ENCODE data around the gene PLSCR2. TPM values are rescaled to one million over a fixed set of nuclear protein-coding genes. Genes with fewer than 3 reads are reported as not detected.

PLSCR2 gene
- total and polyA plus RNA-seq, 7 donors = not detected

- no peak overlapping the region for H3K4me3 ChIP-seq
- H3K36me3 ChIP-seq (ENCODE audit: insufficient read depth in 1 of 2, low read depth in 1 of 2) = no peaks in the 10 kb centered on the region
- H3K27ac ChIP-seq = no peak overlapping the region
- no peaks in the 10 kb centered on the region for H3K9me3 ChIP-seq
- no peak for TF ChIP-seq CTCF (IDR thresholded peaks at IDR 0.05)
- no peaks in the 10 kb centered on the region for H3K4me1 ChIP-seq
- intact Hi-C loops (cut with DNase I) = no loop called here
- ATAC-seq (no peak), DNase-seq (no peak)
- WGBS, 3 donors = 74 to 85% (median 84%) methylated on average over 6 of the region's 6 CpGs
- H3K27me3 ChIP-seq (ENCODE audit: insufficient read depth in 3 of 3, low read length in 2 of 3) = no peaks in the 10 kb centered on the region
Observed at GRCh38 chr3:146465693-146466465, 3.5 kb downstream of the PLSCR2 start.

- no peak for TF ChIP-seq CTCF (IDR thresholded peaks at IDR 0.05)
- DNase-seq (no peak), ATAC-seq (no peak)
- H3K27me3 ChIP-seq (ENCODE audit: insufficient read depth in 3 of 3, low read length in 2 of 3) = no peaks in the 10 kb centered on the region
- H3K27ac ChIP-seq = no peak overlapping the region
- intact Hi-C loops (cut with DNase I) = no loop called here
- H3K4me3 ChIP-seq = no peak overlapping the region
- H3K9me3 ChIP-seq = no peaks in the 10 kb centered on the region
- H3K36me3 ChIP-seq (ENCODE audit: insufficient read depth in 1 of 2, low read depth in 1 of 2) = no peaks in the 10 kb centered on the region
- H3K4me1 ChIP-seq = no peaks in the 10 kb centered on the region
- WGBS, 3 donors = 53 to 80% (median 78%) methylated on average over 1 of the region's 1 CpG
Observed at GRCh38 chr3:146464783-146465182, 4.6 kb downstream of the PLSCR2 start.

GRCh38 chr3:146464005-146464595 lies 5.3 kb downstream of the PLSCR2 start:
- 96 to 97% (median 96%) methylated on average over 2 of the region's 2 CpGs for WGBS, 3 donors
- intact Hi-C loops (cut with DNase I) = no loop called here

GRCh38 chr3:146454796-146455195 lies 14.6 kb downstream of the PLSCR2 start:
- DNase-seq (no peak), ATAC-seq (no peak)
- Histone ChIP-seq H3K4me1 (no peaks in the 10 kb centered on the region), H3K27ac (no peak overlapping the region), H3K36me3 (ENCODE audit: insufficient read depth in 1 of 2, low read depth in 1 of 2) (no peaks in the 10 kb centered on the region), H3K4me3 (no peak overlapping the region), H3K9me3 (no peaks in the 10 kb centered on the region), H3K27me3 (ENCODE audit: insufficient read depth in 3 of 3, low read length in 2 of 3) (no peaks in the 10 kb centered on the region)
- WGBS, 3 donors = 73 to 83% (median 76%) methylated on average over 3 of the region's 3 CpGs
- no peak for TF ChIP-seq CTCF (IDR thresholded peaks at IDR 0.05)
- intact Hi-C loops (cut with DNase I) = no loop called here

More at GRCh38 chr3:146464005-146464595, 5.3 kb downstream of the PLSCR2 start:
- no peaks in the 10 kb centered on the region for H3K4me1 ChIP-seq
- H3K9me3 ChIP-seq = no peaks in the 10 kb centered on the region
- no peak for TF ChIP-seq CTCF (IDR thresholded peaks at IDR 0.05)
- H3K27ac ChIP-seq = no peak overlapping the region
- no peaks in the 10 kb centered on the region for H3K36me3 ChIP-seq (ENCODE audit: insufficient read depth in 1 of 2, low read depth in 1 of 2)
- no peak overlapping the region for H3K4me3 ChIP-seq
- no peaks in the 10 kb centered on the region for H3K27me3 ChIP-seq (ENCODE audit: insufficient read depth in 3 of 3, low read length in 2 of 3)
- ATAC-seq = no peak
- no peak for DNase-seq

Data from psoas muscle (tissue), 8 donors.